NB4 (cell line): ENCODE data around the gene LRRC63.

Experiments used
- CTCF ChIP-seq: IDR thresholded peaks from one replicate; pipeline ENCODE4 v1.5.1; 2012; ENCODE audit warnings: low read depth, low read length
- MAX ChIP-seq: IDR thresholded peaks from 2 replicates; pipeline ENCODE4 v1.6.1; 2011; ENCODE audit warnings: low read depth, low read length
- POLR2A ChIP-seq: IDR thresholded peaks from 2 replicates; pipeline ENCODE4 v1.6.1; 2011; ENCODE audit warnings: mild to moderate bottlenecking; ENCODE audit not compliant: insufficient read length; ENCODE audit errors: extremely low read depth

GRCh38 chr13:46274094-46274698 is 62.5 kb downstream of the LRRC63 start:
- TF ChIP-seq POLR2A (no peak), CTCF (no peak), MAX (no peak)
